MM.1S (cell line): ENCODE results near the gene PELI3.
A peak's percentile ranks its signal among the peaks of the same experiment; 100 is the strongest.

Experiments used
- DNase-seq: peaks from one replicate; pipeline ENCODE4 v3.0.0-alpha.2; 2015
- H2AFZ ChIP-seq: fragments of 300-600 bp; sonication (generic); 2 replicates; pipeline ENCODE4 v1.6.0; 2016; ENCODE audit warnings: antibody characterized with exemption, low read length
- H3F3A ChIP-seq: fragments of 300-600 bp; sonication (generic); 2 replicates; pipeline ENCODE4 v1.6.1; 2016; ENCODE audit warnings: mild to moderate bottlenecking, antibody characterized with exemption, low read length, moderate library complexity, mixed read lengths; ENCODE audit not compliant: insufficient read depth
- H3K27ac ChIP-seq: fragments of 300-600 bp; sonication (generic); 2 replicates; pipeline ENCODE4 v1.5.1; 2016; ENCODE audit warnings: mild to moderate bottlenecking, low read length
- H3K27me3 ChIP-seq: fragments of 300-600 bp; sonication (generic); replicated peaks from 2 replicates; pipeline ENCODE4 v1.6.0; 2016; ENCODE audit warnings: low read length; ENCODE audit not compliant: insufficient read depth
- H3K36me3 ChIP-seq: fragments of 300-600 bp; sonication (generic); replicated peaks from 2 replicates; pipeline ENCODE4 v1.6.1; 2016; ENCODE audit warnings: mild to moderate bottlenecking, low read length, mixed read lengths; ENCODE audit not compliant: insufficient read depth
- H3K4me1 ChIP-seq: fragments of 300-600 bp; sonication (generic); 2 replicates; pipeline ENCODE4 v1.6.1; 2016; ENCODE audit warnings: low read length, mixed read lengths
- H3K4me2 ChIP-seq: fragments of 300-600 bp; sonication (generic); 2 replicates; pipeline ENCODE4 v1.6.0; 2016; ENCODE audit warnings: low read depth, low read length
- H3K4me3 ChIP-seq: fragments of 300-600 bp; sonication (generic); 2 replicates; pipeline ENCODE4 v1.5.1; 2016; ENCODE audit warnings: low read length, mixed read lengths
- H3K79me2 ChIP-seq: fragments of 300-600 bp; sonication (generic); 2 replicates; pipeline ENCODE4 v1.6.1; 2016; ENCODE audit warnings: mixed run types, low read length, mixed read lengths
- H3K9ac ChIP-seq: fragments of 300-600 bp; sonication (generic); 2 replicates; pipeline ENCODE4 v1.6.1; 2016; ENCODE audit warnings: low read length, mixed read lengths
- H3K9me2 ChIP-seq: fragments of 300-600 bp; sonication (generic); replicated peaks from 2 replicates; pipeline ENCODE4 v1.6.1; 2016; ENCODE audit warnings: mild to moderate bottlenecking, low read length, mixed read lengths; ENCODE audit not compliant: insufficient read depth
- H3K9me3 ChIP-seq: fragments of 300-600 bp; sonication (generic); replicated peaks from 2 replicates; pipeline ENCODE4 v1.6.1; 2016; ENCODE audit warnings: mild to moderate bottlenecking, low read length, mixed read lengths; ENCODE audit not compliant: insufficient read depth
- H4K20me1 ChIP-seq: fragments of 300-600 bp; sonication (generic); 2 replicates; pipeline ENCODE4 v1.6.1; 2016; ENCODE audit warnings: mild to moderate bottlenecking, low read length, moderate library complexity, mixed read lengths; ENCODE audit not compliant: insufficient read depth
- CTCF ChIP-seq: fragments of 300-600 bp; sonication (generic); IDR thresholded peaks from 2 replicates; pipeline ENCODE4 v1.5.1; 2016; ENCODE audit warnings: antibody characterized with exemption, low read length, mixed read lengths
- EZH2 ChIP-seq: fragments of 300-600 bp; sonication (generic); optimal IDR thresholded peaks from 2 replicates; pipeline ENCODE3; 2017; ENCODE audit warnings: low read depth, mild to moderate bottlenecking, antibody characterized with exemption, low read length, mixed read lengths
- EZH2phosphoT487 ChIP-seq: fragments of 300-600 bp; sonication (generic); IDR thresholded peaks from 2 replicates; pipeline ENCODE4 v1.6.1; 2018; ENCODE audit warnings: antibody characterized with exemption, low read length

The PELI3 gene

DNA sequence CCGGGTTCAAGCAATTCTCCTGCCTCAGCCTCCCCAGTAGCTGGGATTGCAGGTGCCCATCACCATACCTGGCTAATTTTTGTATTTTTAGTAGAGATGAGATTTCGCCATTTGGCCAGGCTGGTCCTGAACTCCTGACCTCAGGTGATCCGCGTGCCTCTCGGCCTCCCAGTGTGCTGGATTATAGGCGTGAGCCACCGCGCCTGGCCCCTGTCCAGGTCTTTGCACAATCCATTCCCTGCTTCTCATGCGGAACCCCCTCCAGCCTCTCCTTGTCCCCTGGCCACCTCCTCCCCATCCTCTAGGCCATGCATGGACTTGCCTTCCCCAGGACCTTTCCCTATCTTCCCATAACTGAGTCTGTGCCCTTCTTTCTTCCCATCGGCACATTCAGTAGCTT is 22.3 kb downstream of the PELI3 start:
- Histone ChIP-seq H3K36me3 (no peaks in the 10 kb centered on the region), H3K27me3 (no peaks in the 10 kb centered on the region), H3K4me3 (no peak overlapping the region), H3K9ac (no peak overlapping the region), H3K4me1 (no peaks in the 10 kb centered on the region), H3K4me2 (no peak overlapping the region), H2AFZ (no peak overlapping the region), H3K9me2 (no peaks in the 10 kb centered on the region), H3F3A (no peaks in the 10 kb centered on the region), H3K79me2 (no peaks in the 10 kb centered on the region), H3K27ac (no peak overlapping the region), H3K9me3 (no peaks in the 10 kb centered on the region), H4K20me1 (no peaks in the 10 kb centered on the region)
- no peak for DNase-seq
- TF ChIP-seq CTCF: no peak
- TF ChIP-seq EZH2phosphoT487: no peak
- TF ChIP-seq EZH2: no peak

DNA sequence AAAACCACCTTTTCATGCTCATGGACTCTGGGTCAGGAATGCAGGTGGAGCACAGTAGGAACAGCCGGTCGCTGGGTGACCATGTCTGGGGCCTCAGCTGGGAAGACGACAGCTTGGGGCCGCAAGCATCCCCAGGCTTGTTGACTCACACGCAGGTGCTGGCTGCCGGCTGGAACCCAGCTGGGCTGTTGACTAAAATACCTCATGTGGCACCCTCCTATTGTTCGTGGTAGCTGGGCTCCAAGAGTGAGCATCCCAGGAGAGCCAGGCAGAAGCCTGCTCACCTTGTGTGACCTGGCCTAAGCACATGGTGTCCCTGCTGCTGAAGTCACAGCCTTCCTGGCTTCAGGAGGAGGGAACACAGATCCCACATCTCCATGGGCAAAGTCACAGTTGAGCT is 22.9 kb downstream of the PELI3 start:
- TF ChIP-seq EZH2: no peak
- no peak overlapping the region for H3K9ac ChIP-seq

DNA sequence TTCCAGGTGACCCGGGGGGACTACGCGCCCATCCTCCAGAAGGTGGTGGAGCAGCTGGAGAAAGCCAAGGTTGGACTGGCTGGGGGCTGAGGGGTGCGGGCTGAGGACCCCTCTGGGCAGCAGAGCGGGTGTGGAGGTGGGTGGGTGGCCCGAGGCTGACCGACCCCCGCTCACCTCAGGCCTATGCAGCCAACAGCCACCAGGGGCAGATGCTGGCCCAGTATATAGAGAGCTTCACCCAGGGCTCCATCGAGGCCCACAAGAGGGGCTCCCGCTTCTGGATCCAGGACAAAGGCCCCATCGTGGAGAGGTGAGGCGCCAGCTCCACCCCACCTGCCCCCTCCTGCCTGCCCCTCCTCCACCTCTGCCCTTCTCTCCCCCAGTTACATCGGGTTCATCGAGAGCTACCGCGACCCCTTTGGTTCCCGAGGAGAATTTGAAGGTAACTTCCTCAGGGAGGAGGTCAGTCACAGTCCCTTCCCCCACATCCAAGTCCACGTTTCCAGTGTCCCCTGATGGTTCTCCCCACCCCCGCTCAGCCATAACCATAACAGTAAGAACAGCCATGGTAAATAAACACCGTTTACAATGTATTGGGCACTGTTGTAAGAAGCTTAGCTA is 24.7 kb downstream of the PELI3 start:
- H3K27ac ChIP-seq: no peak overlapping the region
- H3K9me2 ChIP-seq: no peaks in the 10 kb centered on the region
- no peaks in the 10 kb centered on the region for H3K79me2 ChIP-seq
- H4K20me1 ChIP-seq: no peaks in the 10 kb centered on the region
- TF ChIP-seq EZH2phosphoT487 (no peak), EZH2 (no peak), CTCF (peak; percentile 30)
- H3K4me2 ChIP-seq: no peak overlapping the region
- H3K9ac ChIP-seq: no peak overlapping the region
- H3K4me3 ChIP-seq: no peak overlapping the region
- no peaks in the 10 kb centered on the region for H3K4me1 ChIP-seq
- no peaks in the 10 kb centered on the region for H3K36me3 ChIP-seq
- no peak for DNase-seq
- H2AFZ ChIP-seq: no peak overlapping the region
- H3K27me3 ChIP-seq: no peaks in the 10 kb centered on the region
- no peaks in the 10 kb centered on the region for H3F3A ChIP-seq
- no peaks in the 10 kb centered on the region for H3K9me3 ChIP-seq

More for the DNA sequence above, 22.9 kb downstream of the PELI3 start:
- Histone ChIP-seq H4K20me1 (no peaks in the 10 kb centered on the region), H3K9me2 (no peaks in the 10 kb centered on the region), H3K27me3 (no peaks in the 10 kb centered on the region), H3F3A (no peaks in the 10 kb centered on the region), H3K4me3 (no peak overlapping the region), H3K79me2 (no peaks in the 10 kb centered on the region), H3K36me3 (no peaks in the 10 kb centered on the region), H3K9me3 (no peaks in the 10 kb centered on the region), H3K4me1 (no peaks in the 10 kb centered on the region), H3K4me2 (no peak overlapping the region), H2AFZ (no peak overlapping the region), H3K27ac (no peak overlapping the region)
- DNase-seq: no peak

DNA sequence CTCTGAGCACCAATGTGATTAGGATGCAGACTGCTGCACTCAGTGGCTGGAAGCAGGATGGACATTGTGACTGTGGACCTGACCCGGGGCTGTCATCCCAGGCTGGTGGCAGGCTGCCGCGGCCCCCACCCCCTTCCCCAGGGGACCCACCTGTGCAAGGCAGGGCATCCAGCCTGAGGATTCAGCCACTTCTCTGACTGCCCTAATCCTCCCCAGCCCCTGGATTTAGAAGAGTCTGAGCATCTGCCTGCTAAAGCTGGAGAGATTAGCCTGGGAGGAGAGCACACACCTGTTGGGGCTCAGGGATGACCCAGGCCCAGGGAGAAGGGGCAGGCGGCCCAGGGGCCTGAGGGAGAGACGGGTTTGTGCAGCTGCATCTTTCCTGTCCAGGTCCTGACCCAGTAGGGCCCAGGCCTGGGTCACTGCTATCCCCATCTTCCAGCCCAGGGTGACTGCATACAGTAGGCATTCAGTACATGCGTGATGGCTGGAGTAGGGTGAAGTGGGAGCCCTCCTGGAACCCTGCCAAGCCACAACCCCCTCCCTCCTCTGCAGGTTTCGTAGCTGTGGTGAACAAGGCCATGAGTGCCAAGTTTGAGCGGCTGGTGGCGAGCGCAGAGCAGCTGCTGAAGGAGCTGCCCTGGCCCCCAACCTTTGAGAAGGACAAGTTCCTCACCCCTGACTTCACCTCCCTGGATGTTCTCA is 25.6 kb downstream of the PELI3 start:
- Histone ChIP-seq H3K79me2 (no peaks in the 10 kb centered on the region), H3K9ac (no peak overlapping the region), H2AFZ (no peak overlapping the region), H4K20me1 (no peaks in the 10 kb centered on the region), H3K4me3 (no peak overlapping the region), H3K9me3 (no peaks in the 10 kb centered on the region), H3K36me3 (no peaks in the 10 kb centered on the region), H3K27me3 (no peaks in the 10 kb centered on the region), H3K4me1 (no peaks in the 10 kb centered on the region), H3K27ac (no peak overlapping the region), H3F3A (no peaks in the 10 kb centered on the region), H3K4me2 (no peak overlapping the region), H3K9me2 (no peaks in the 10 kb centered on the region)
- no peak for TF ChIP-seq CTCF
- no peak for TF ChIP-seq EZH2phosphoT487
- TF ChIP-seq EZH2: no peak
- no peak for DNase-seq
